GM15510 (cell line): Measurements from ENCODE around the gene ANO9.

Experiments
- POLR2A ChIP-seq: IDR thresholded peaks from 3 replicates; pipeline ENCODE4 v1.6.1; 2011; ENCODE audit warnings: borderline replicate concordance; ENCODE audit not compliant: insufficient read length; ENCODE audit errors: extremely low read depth

The ANO9 gene

GRCh38 chr11:460331-461199, 18.8 kb upstream of the ANO9 start:
- no peak for TF ChIP-seq POLR2A

- no peak for TF ChIP-seq POLR2A
Measured at GRCh38 chr11:459511-460220, 17.9 kb upstream of the ANO9 start.

- no peak for TF ChIP-seq POLR2A
Measured at GRCh38 chr11:457111-457760, 15.4 kb upstream of the ANO9 start.

GRCh38 chr11:456533-456932, 14.7 kb upstream of the ANO9 start:
- TF ChIP-seq POLR2A, result no peak

GRCh38 chr11:455566-456147, 13.8 kb upstream of the ANO9 start:
- no peak for TF ChIP-seq POLR2A

- TF ChIP-seq POLR2A, result no peak
Measured at GRCh38 chr11:454801-455565, 13.2 kb upstream of the ANO9 start.

GRCh38 chr11:454043-454442, 12.2 kb upstream of the ANO9 start:
- TF ChIP-seq POLR2A, result no peak

GRCh38 chr11:453564-453963, 11.8 kb upstream of the ANO9 start:
- TF ChIP-seq POLR2A, result no peak

GRCh38 chr11:452916-453527, 11.2 kb upstream of the ANO9 start:
- no peak for TF ChIP-seq POLR2A

GRCh38 chr11:452203-452744, 10.5 kb upstream of the ANO9 start:
- no peak for TF ChIP-seq POLR2A

- TF ChIP-seq POLR2A, result no peak
Measured at GRCh38 chr11:451738-452137, 9.9 kb upstream of the ANO9 start.

GRCh38 chr11:450809-451451, 9.1 kb upstream of the ANO9 start:
- no peak for TF ChIP-seq POLR2A
